Measurements from ENCODE around the gene CDR2. TPM values are rescaled to one million over a fixed set of nuclear protein-coding genes. Genes with fewer than 3 reads are reported as not detected.
A peak's percentile ranks its signal among the peaks of the same experiment; 100 is the strongest.
"Not testable (repeated sequence)": the region's sequence is repeated elsewhere in the genome, so short reads cannot be mapped to it uniquely, and the experiment has no call there.

The CDR2 gene
- total and polyA plus RNA-seq, 2 of the 13 experiments (the other 11 are each of a cell fraction or from before 2014, with no cell fraction given): 59.0 to 78.9 TPM

DNA sequence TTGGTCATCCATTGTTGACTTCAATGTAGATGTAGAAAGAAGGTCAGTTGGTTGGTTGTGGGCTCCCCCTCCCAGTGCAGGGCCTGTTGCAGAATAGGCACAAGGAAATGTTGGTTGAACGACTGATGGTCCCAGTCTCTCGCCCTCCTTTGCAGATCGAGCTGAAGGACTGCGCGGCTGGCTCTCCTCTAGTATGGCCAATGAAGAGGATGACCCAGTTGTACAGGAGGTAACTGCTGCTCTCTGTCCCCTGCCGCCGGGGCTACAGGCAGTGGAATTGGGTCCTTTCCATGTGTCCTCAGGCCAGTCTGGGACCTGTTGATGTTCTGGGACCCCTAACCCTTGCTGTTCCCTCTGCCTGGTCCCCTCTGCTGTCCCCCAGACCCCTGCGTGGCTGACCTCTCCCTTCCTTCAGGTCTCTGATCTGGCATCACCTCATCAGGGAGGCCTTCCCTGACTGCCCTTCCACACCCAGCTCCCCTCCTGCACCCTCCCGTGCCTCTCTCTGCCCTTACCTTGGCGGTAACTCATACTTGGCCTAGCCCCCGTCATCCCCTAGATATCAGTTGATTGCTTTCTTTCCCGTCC lies 71.5 kb downstream of the CDR2 start (continued):
- TF ChIP-seq, protein P1, sequence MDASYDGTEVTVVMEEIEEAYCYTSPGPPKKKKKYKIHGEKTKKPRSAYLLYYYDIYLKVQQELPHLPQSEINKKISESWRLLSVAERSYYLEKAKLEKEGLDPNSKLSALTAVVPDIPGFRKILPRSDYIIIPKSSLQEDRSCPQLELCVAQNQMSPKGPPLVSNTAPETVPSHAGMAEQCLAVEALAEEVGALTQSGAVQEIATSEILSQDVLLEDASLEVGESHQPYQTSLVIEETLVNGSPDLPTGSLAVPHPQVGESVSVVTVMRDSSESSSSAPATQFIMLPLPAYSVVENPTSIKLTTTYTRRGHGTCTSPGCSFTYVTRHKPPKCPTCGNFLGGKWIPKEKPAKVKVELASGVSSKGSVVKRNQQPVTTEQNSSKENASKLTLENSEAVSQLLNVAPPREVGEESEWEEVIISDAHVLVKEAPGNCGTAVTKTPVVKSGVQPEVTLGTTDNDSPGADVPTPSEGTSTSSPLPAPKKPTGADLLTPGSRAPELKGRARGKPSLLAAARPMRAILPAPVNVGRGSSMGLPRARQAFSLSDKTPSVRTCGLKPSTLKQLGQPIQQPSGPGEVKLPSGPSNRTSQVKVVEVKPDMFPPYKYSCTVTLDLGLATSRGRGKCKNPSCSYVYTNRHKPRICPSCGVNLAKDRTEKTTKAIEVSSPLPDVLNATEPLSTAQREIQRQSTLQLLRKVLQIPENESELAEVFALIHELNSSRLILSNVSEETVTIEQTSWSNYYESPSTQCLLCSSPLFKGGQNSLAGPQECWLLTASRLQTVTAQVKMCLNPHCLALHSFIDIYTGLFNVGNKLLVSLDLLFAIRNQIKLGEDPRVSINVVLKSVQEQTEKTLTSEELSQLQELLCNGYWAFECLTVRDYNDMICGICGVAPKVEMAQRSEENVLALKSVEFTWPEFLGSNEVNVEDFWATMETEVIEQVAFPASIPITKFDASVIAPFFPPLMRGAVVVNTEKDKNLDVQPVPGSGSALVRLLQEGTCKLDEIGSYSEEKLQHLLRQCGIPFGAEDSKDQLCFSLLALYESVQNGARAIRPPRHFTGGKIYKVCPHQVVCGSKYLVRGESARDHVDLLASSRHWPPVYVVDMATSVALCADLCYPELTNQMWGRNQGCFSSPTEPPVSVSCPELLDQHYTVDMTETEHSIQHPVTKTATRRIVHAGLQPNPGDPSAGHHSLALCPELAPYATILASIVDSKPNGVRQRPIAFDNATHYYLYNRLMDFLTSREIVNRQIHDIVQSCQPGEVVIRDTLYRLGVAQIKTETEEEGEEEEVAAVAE (CRISPR knock-in tag; IDR thresholded peaks at IDR 0.05; ENCODE audit: borderline replicate concordance): no peak

DNA sequence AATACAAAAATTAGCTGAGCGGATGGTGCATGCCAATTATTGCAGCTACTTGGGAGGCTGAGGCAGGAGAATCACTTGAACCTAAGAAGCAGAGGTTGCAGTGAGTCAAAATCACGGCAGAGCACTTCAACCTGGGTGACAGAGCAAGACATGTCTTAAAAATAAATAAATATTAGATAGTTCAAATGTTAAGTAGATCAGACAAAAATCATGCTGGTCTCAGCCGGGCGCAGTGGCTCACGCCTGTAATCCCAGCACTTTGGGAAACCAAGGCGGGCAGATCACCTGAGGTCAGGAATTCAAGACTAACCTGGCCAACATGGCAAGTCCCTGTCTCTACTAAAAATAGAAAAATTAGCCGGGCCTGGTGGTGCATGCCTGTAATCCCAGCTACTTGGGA lies 73.0 kb downstream of the CDR2 start:
- DNase-seq (ENCODE audit: low spot score); H3K27ac ChIP-seq (ENCODE audit: extremely low read length, insufficient read depth, low read length); BruUV-seq (replicated peaks); ATAC-seq; H2AFZ ChIP-seq (ENCODE audit: low read length); H3K9ac ChIP-seq (ENCODE audit: insufficient read depth, low read depth, low read length); H3K4me2 ChIP-seq (ENCODE audit: low read depth, low read length); H3K27me3 ChIP-seq (ENCODE audit: control insufficient read depth in 1 of 2, insufficient read depth in 2 of 2, low read length in 2 of 2); in situ Hi-C loops (cut with HindIII; ENCODE audit: extremely low pct_ligation_motif_present, low pct_unique_long_range_greater_than_20kb); intact Hi-C loops (cut with micrococcal nuclease; ENCODE audit: unreplicated experiment); FAIRE-seq; H3K4me3 ChIP-seq (replicated peaks in 1 of 3; ENCODE audit: insufficient read depth in 1 of 3, low read depth in 2 of 3, low read length in 3 of 3); H3K9me3 ChIP-seq (ENCODE audit: low read length): not testable (repeated sequence)
- H3K4me1 ChIP-seq (ENCODE audit: insufficient read depth, low read length): peaks cover 30% of the 10 kb centered on the region
- TF ChIP-seq RBFOX2 (IDR thresholded peaks at IDR 0.05; ENCODE audit: low read depth, low read length): peak; percentile 21; the same call in 1 of the 2 replicates
- 0 out of 2 replicates have a peak, but pooled peaks have one; percentile 14 for TF ChIP-seq GABPB1 (CRISPR knock-in tag; IDR thresholded peaks at IDR 0.05)
- H3K36me3 ChIP-seq (replicated peaks in 1 of 2; ENCODE audit: control insufficient read depth in 1 of 2, insufficient read depth in 2 of 2, low read length in 2 of 2): peaks cover 34 to 51% of the 10 kb centered on the region in 2 experiments
- ChIA-PET POLR2A (interaction anchor here (1.4 kb wide), 1 partner anchor 74 kb away, joined by 4 read pairs; no protein-coding TSS in a partner anchor), CTCF (ENCODE audit: low intra/inter-chr PET ratio, low total read pairs) (interaction anchor here (1.5 kb wide), 1 partner anchor 105 kb away, joined by 7 read pairs; no protein-coding TSS in a partner anchor)
- 96% methylated on average over 7 of the region's 7 CpGs for WGBS (ENCODE audit: low lambda C conversion rate)
- H3K79me2 ChIP-seq (ENCODE audit: insufficient read depth, low read length): peaks cover 66% of the 10 kb centered on the region
- peaks cover 61% of the 10 kb centered on the region for H4K20me1 ChIP-seq (ENCODE audit: insufficient read depth, low read length)

Measured in HepG2 (cell line).